Esophagus squamous epithelium (tissue), 5 donors: ENCODE measurements around the gene TXNDC11. TPM values are rescaled to one million over a fixed set of nuclear protein-coding genes. Genes with fewer than 3 reads are reported as not detected.

ENCODE experiments used
- DNase-seq: peaks from one replicate; lab custom pipeline; 2025; lab: John Stamatoyannopoulos, UW
- H3K27ac ChIP-seq, 4 donors: fragments of 200-600 bp; sonication (generic); one replicate each; pipeline ENCODE4 v1.5.1; 2016 to 2019; ENCODE audit warnings: mild to moderate bottlenecking in 1 of 4
- H3K27me3 ChIP-seq, 4 donors: fragments of 200-600 bp; sonication (generic); 1 replicate in 3 of 4; 2 replicates in 1 of 4; pipeline versions ENCODE4 v1.5.1 to v1.6.0; 2017 to 2021; ENCODE audit warnings: antibody characterized with exemption in 1 of 4
- H3K36me3 ChIP-seq, 3 donors: fragments of 200-600 bp; sonication (generic); one replicate each; pipeline ENCODE4 v1.5.1; 2016 to 2019
- H3K4me1 ChIP-seq, 3 donors: fragments of 200-600 bp; sonication (generic); one replicate each; pipeline ENCODE4 v1.5.1; 2017 to 2019
- H3K4me3 ChIP-seq, 4 donors: fragments of 200-600 bp; sonication (generic); 1 replicate in 3 of 4; 2 replicates in 1 of 4; pipeline ENCODE4 v1.5.1; 2016 to 2019; ENCODE audit warnings: mild to moderate bottlenecking in 2 of 4, moderate library complexity in 1 of 4
- H3K9me3 ChIP-seq, 3 donors: fragments of 200-600 bp; sonication (generic); one replicate each; pipeline ENCODE4 v1.5.1; 2016 to 2019
- POLR2A ChIP-seq, 4 donors: fragments of 450-650 bp; IDR thresholded peaks; one replicate each; pipeline ENCODE4 v1.6.1; 2017; ENCODE audit warnings: antibody characterized with exemption in 4 of 4, mild to moderate bottlenecking in 4 of 4, moderate library complexity in 3 of 4
- WGBS, 2 donors: methylation state at CpG; one replicate each; pipeline ENCODE4 v1.1.5; 2018; 5-methylcytosine and 5-hydroxymethylcytosine counted together
- intact Hi-C: fragments of 100-400 bp; cut with DNase I; formaldehyde crosslinking; loops from one replicate; pipeline ENCODE4 v1.15.0; 2022
- total RNA-seq, 4 donors: library from RNA; depleted of rRNA; stranded (reverse); fragments of >200 nt; gene quantifications; one replicate each; pipeline ENCODE4 v1.1.0, GENCODE V29; 2016
- TF ChIP-seq, protein P1 (sequence below), 6 experiments: fragments of 450-650 bp in 4 of 6; fragments of 200-600 bp in 2 of 6; sonication (generic) in 2 of 6; IDR thresholded peaks; one replicate each; pipeline ENCODE4 v1.5.1; 2016 to 2019; ENCODE audit warnings: antibody characterized with exemption in 6 of 6, mild to moderate bottlenecking in 4 of 6, moderate library complexity in 4 of 6
- donor health status: DM: yes; HTN: yes; CAD: no.

Gene TXNDC11
- total RNA-seq, 4 donors from 2014 or later: 26.0 to 39.1 (median 35.9) TPM

DNA sequence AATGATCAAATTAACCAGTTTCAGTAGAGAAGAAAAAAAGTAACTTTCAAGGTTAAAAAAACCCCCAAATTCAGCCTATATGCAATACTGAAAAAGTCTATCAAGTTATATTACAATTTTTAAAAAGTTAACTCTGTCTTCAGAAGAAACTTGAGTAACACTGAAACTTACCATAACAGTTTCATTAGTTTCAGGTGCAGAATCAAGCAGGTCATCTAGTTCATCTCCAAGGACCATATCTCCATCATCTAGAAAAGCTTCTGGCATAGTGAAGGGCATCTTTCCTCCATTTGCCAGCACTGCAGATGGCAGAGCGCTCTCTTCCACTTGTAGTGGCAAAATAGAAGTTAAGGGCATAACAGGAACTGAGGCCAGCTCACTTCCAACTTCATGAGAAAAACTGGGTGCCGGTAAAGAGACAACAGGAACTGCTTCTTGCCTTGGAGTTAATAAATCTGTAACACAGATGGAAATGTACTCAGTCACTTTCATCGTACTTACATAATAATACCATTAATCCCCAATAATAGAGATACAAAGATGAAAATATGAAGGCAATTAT lies 31.5 kb upstream of the TXNDC11 start:
- Histone ChIP-seq H3K36me3 (peaks cover 6 to 96% (median 35%) of the 10 kb centered on the region in 3 donors), H3K27me3 (no peaks in the 10 kb centered on the region), H3K9me3 (no peaks in the 10 kb centered on the region), H3K4me3 (no peak overlapping the region), H3K27ac (no peak overlapping the region), H3K4me1 (no peaks in the 10 kb centered on the region)
- TF ChIP-seq POLR2A (IDR thresholded peaks at IDR 0.05): no peak
- TF ChIP-seq, protein P1, sequence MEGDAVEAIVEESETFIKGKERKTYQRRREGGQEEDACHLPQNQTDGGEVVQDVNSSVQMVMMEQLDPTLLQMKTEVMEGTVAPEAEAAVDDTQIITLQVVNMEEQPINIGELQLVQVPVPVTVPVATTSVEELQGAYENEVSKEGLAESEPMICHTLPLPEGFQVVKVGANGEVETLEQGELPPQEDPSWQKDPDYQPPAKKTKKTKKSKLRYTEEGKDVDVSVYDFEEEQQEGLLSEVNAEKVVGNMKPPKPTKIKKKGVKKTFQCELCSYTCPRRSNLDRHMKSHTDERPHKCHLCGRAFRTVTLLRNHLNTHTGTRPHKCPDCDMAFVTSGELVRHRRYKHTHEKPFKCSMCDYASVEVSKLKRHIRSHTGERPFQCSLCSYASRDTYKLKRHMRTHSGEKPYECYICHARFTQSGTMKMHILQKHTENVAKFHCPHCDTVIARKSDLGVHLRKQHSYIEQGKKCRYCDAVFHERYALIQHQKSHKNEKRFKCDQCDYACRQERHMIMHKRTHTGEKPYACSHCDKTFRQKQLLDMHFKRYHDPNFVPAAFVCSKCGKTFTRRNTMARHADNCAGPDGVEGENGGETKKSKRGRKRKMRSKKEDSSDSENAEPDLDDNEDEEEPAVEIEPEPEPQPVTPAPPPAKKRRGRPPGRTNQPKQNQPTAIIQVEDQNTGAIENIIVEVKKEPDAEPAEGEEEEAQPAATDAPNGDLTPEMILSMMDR (IDR thresholded peaks at IDR 0.05): no peak
- DNase-seq: no peak
- WGBS, 2 donors: 66 to 74% methylated on average over 3 of the region's 3 CpGs
- intact Hi-C loops: no loop called here

DNA sequence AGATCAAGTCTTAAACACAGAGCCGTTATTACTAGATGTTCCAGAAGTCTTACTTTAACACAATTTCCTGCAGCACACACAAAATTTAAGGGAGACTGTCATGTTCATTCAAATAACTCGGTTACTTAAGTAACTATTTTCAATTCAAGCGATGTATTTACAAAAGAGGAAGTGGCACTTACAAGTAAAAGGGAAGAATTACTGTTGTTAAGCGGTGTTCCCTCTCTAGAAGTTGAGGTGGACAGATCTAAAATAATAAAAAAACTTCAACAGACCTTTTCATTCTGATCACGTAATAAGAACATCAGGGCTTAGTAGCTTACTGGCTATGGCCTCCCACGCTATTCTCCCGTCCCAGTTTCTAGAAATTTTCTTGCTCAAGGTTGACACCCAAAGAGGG lies 26.2 kb upstream of the TXNDC11 start:
- H3K4me1 ChIP-seq: no peaks in the 10 kb centered on the region
- H3K27me3 ChIP-seq: no peaks in the 10 kb centered on the region
- H3K9me3 ChIP-seq: no peaks in the 10 kb centered on the region
- intact Hi-C loops: no loop called here
- H3K4me3 ChIP-seq: no peak overlapping the region
- whole genome bisulfite sequencing, 2 donors: 69 to 72% methylated on average over 7 of the region's 7 CpGs
- TF ChIP-seq, protein P1 (IDR thresholded peaks at IDR 0.05): no peak
- no peak overlapping the region for H3K27ac ChIP-seq
- H3K36me3 ChIP-seq: peaks cover 6 to 97% (median 38%) of the 10 kb centered on the region in 3 donors
- no peak for DNase-seq

DNA sequence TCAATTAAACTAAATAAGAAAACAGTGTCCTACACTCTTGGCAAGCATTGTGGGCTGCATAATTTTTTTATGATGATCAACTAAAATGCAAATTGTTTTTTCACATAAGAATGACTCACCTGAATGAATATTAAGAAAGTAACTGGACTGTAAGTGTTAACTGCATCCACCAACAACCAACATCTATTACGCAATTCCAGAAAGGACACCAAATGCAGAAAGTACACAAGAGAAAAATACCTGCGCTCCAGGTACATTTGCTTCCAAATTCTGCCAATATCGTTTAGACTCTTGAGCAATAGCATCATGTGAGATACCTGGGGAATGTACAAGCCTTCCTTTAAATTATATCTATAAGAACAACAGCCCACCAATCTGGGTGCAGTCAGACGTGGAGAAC lies 19.8 kb upstream of the TXNDC11 start:
- WGBS, 2 donors: 57 to 63% methylated on average over 4 of the region's 4 CpGs
- Histone ChIP-seq H3K4me3 (no peak overlapping the region), H3K27me3 (no peaks in the 10 kb centered on the region), H3K36me3 (peaks cover 0 to 99% (median 22%) of the 10 kb centered on the region in 3 donors), H3K27ac (no peak overlapping the region), H3K4me1 (peaks cover 0 to 9% (median 2%) of the 10 kb centered on the region in 3 donors), H3K9me3 (no peaks in the 10 kb centered on the region)
- intact Hi-C loops: no loop called here
- TF ChIP-seq POLR2A (IDR thresholded peaks at IDR 0.05): no peak
- TF ChIP-seq, protein P1 (IDR thresholded peaks at IDR 0.05): no peak
- no peak for DNase-seq

DNA sequence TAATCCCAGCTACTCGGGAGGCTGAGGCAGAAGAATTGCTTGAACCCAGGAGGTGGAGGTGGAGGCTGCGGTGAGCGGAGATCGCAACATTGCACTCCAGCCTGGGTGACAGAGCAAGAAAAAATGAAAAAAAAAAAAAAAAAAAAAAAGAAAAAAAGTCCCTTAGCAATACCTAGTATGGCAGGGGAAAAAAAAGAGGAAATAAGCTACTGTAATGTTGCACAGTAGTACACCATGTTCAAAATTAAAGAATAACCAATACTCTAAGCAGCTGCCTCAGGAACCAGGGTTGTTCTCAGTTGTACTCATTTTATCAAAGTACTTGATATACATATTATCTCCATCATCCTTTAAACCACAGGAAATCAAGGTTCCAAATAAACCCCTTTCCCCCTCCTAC lies 17.3 kb upstream of the TXNDC11 start:
- Histone ChIP-seq H3K36me3 (peaks cover 12 to 99% (median 24%) of the 10 kb centered on the region in 3 donors), H3K4me3 (no peak overlapping the region), H3K27ac (no peak overlapping the region), H3K27me3 (no peaks in the 10 kb centered on the region), H3K9me3 (no peaks in the 10 kb centered on the region), H3K4me1 (peaks cover 0 to 9% (median 2%) of the 10 kb centered on the region in 3 donors)
- no peak for DNase-seq
- WGBS, 2 donors: 93 to 96% methylated on average over 4 of the region's 4 CpGs
- intact Hi-C loops: no loop called here
- TF ChIP-seq POLR2A (IDR thresholded peaks at IDR 0.05): no peak
- TF ChIP-seq, protein P1 (IDR thresholded peaks at IDR 0.05): no peak

DNA sequence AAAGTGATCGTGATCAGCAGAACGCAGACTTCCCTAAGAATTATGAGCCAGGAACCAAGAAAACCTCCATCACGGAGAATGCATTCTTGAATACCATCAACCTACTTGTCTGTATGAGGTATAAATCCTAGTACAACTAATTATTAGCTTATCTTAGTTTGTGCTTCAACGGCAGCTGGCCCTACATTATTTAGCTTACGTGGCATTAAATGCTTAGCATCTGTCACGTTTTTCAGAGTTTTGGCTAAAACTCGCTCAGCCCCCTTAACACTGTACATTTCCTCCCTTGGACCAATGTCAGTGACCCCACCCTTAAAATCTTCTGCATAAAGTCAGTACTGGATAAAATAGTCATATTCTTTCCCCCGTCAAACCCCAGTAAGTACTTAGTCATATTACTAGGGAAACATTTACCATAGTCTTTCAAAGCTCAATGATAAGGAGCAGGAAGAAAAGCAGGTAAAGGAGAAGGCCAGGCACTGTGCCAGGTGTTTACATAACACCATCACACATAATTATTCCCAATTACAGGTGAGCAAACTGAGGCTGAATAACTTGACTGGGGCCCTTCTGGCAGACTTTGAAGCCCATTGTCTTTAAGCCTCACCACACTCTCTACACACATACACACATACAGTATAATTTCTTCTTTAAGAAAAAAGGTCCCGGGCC lies 16.6 kb upstream of the TXNDC11 start:
- H3K9me3 ChIP-seq: no peaks in the 10 kb centered on the region
- H3K27me3 ChIP-seq: no peaks in the 10 kb centered on the region
- peaks cover 12 to 98% (median 23%) of the 10 kb centered on the region in 3 donors for H3K36me3 ChIP-seq
- H3K4me3 ChIP-seq: no peak overlapping the region
- intact Hi-C loops: no loop called here
- H3K27ac ChIP-seq: no peak overlapping the region
- WGBS, 2 donors: 87 to 89% methylated on average over 8 to 9 of the region's 9 CpGs
- H3K4me1 ChIP-seq: peaks cover 0 to 9% (median 2%) of the 10 kb centered on the region in 3 donors
- no peak for TF ChIP-seq POLR2A (IDR thresholded peaks at IDR 0.05)
- TF ChIP-seq, protein P1 (IDR thresholded peaks at IDR 0.05): no peak
- no peak for DNase-seq
